Natural killer cell (primary cell): Measurements from ENCODE around the gene MYO16. TPM values are rescaled to one million over a fixed set of nuclear protein-coding genes. Genes with fewer than 3 reads are reported as not detected.

Experiments
- ATAC-seq, 3 donors: fragments of 150-1000 bp in 2 of 3; fragments of 200-7000 bp in 1 of 3; cut with Tn5 transposase; 1 replicate in 1 of 3; 2 replicates in 2 of 3; pipeline ENCODE4 v1.10.0; 2021; ENCODE audit warnings: mild to moderate bottlenecking in 2 of 3, moderate library complexity in 2 of 3
- DNase-seq, 2 donors: peaks; one replicate each; pipeline versions ENCODE4 v3.0.0 to v3.0.0-alpha.2; 2013 to 2021; ENCODE audit warnings: mixed read lengths in 1 of 2
- H3K27ac ChIP-seq: one replicate; pipeline ENCODE4 v1.5.1; 2013; ENCODE audit warnings: mild to moderate bottlenecking, low read length
- H3K27me3 ChIP-seq: one replicate; pipeline ENCODE4 v1.6.1; 2013; ENCODE audit warnings: low read length; ENCODE audit not compliant: control insufficient read depth, insufficient read depth
- H3K36me3 ChIP-seq: one replicate; pipeline ENCODE4 v1.6.1; 2013; ENCODE audit warnings: low read length; ENCODE audit not compliant: control insufficient read depth, insufficient read depth
- H3K4me1 ChIP-seq: one replicate; pipeline ENCODE4 v1.6.1; 2013; ENCODE audit warnings: low read length; ENCODE audit not compliant: control insufficient read depth, insufficient read depth
- H3K4me3 ChIP-seq: one replicate; pipeline ENCODE4 v1.5.1; 2013; ENCODE audit warnings: low read length
- H3K9me3 ChIP-seq: one replicate; pipeline ENCODE4 v1.6.1; 2013; ENCODE audit warnings: low read length; ENCODE audit not compliant: control insufficient read depth, insufficient read depth
- H3K27ac Mint-ChIP-seq, 2 donors: one replicate each; pipeline ENCODE4 v1.8.0; 2022; ENCODE audit warnings: mild to moderate bottlenecking in 2 of 2, mixed read lengths in 2 of 2, moderate library complexity in 1 of 2
- H3K27me3 Mint-ChIP-seq, 2 donors: one replicate each; pipeline ENCODE4 v1.8.0; 2022; ENCODE audit warnings: low read depth in 2 of 2, mixed read lengths in 2 of 2
- H3K36me3 Mint-ChIP-seq: one replicate; pipeline ENCODE4 v1.8.0; 2022; ENCODE audit warnings: mixed read lengths
- H3K4me1 Mint-ChIP-seq, 2 donors: one replicate each; pipeline ENCODE4 v1.8.0; 2022; ENCODE audit warnings: mixed read lengths in 2 of 2
- H3K4me3 Mint-ChIP-seq: one replicate; pipeline ENCODE4 v1.8.0; 2022; ENCODE audit warnings: mild to moderate bottlenecking, moderate library complexity, mixed read lengths
- H3K9me3 Mint-ChIP-seq, 2 donors: one replicate each; pipeline ENCODE4 v1.8.0; 2022; ENCODE audit warnings: mixed read lengths in 2 of 2
- CTCF ChIP-seq: fragments of 200-600 bp; IDR thresholded peaks from one replicate; pipeline ENCODE4 v1.8.0; 2022; ENCODE audit warnings: antibody characterized with exemption
- WGBS: methylation state at CpG from one replicate; pipeline ENCODE4 v1.1.7; 2013; ENCODE audit warnings: missing lambda C conversion rate; ENCODE audit not compliant: insufficient coverage; 5-methylcytosine and 5-hydroxymethylcytosine counted together
- intact Hi-C: fragments of 100-400 bp; cut with micrococcal nuclease; formaldehyde crosslinking; loops from one replicate; pipeline ENCODE4 v1.14.2; 2022
- total RNA-seq, 4 donors: library from RNA; stranded (reverse); fragments of 120-200 nt in 1 of 4; gene quantifications; one replicate each; pipeline versions ENCODE4 v1.2.3 to v1.2.4, GENCODE V29; 2013 to 2022

MYO16 gene
- total RNA-seq, 3 donors from 2014 or later (not counting 1 experiment from before 2014, with no cell fraction given), result 0.28 TPM; not detected in 2

DNA sequence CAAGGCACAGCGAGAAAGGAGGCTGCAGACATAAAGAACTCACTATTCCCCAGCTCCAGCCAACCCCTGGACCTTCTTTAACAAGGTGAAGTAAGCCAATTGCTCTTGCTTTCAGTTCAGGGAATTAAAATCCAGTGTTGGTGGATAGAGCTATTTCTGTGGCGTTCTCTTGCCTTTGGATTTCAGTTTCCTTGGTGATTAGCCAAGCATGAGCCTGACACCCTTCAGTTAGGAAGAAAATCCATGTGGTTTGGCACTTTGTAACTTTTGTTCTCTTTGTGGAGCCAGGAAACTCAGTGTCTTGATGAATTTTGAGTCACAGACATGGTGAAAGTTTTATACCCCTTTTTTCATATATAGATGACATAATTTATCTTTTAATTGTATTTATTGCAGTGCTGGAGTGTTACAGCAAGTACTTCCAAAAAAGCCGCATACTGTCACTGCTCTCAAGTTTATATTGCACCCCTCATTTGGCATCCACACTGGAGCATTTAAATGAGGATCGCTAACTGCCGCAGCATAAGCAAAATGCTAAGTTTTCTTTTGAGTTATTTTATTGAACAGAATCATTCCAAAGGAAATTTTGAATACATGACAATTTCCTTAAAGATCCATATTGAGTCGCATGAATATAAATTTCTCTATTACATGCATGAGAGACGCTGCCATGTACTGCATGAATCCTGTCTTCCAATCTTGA lies 406.8 kb downstream of the MYO16 start:
- Histone ChIP-seq H3K9me3 (no peaks in the 10 kb centered on the region), H3K27me3 (no peaks in the 10 kb centered on the region), H3K4me3 (no peak overlapping the region), H3K4me1 (no peaks in the 10 kb centered on the region), H3K27ac (no peak overlapping the region), H3K36me3 (no peaks in the 10 kb centered on the region)
- ATAC-seq (no peak), DNase-seq (no peak)
- no peak for TF ChIP-seq CTCF
- Mint-ChIP-seq H3K27ac (no peak overlapping the region), H3K9me3 (peaks cover 0 to 3% of the 10 kb centered on the region in 2 donors), H3K36me3 (no peaks in the 10 kb centered on the region), H3K4me1 (no peaks in the 10 kb centered on the region), H3K4me3 (no peak overlapping the region), H3K27me3 (peaks cover 0 to 7% of the 10 kb centered on the region in 2 donors)
- 96% methylated on average over 5 of the region's 7 CpGs for WGBS
- intact Hi-C loops, result no loop called here

GRCh38 chr13:109043636-109044035 lies 414.2 kb downstream of the MYO16 start:
- Mint-ChIP-seq H3K27ac (no peak overlapping the region), H3K4me3 (no peak overlapping the region), H3K4me1 (no peaks in the 10 kb centered on the region), H3K36me3 (no peaks in the 10 kb centered on the region), H3K27me3 (no peaks in the 10 kb centered on the region), H3K9me3 (no peaks in the 10 kb centered on the region)
- no peaks in the 10 kb centered on the region for H3K4me1 ChIP-seq
- TF ChIP-seq CTCF, result no peak
- intact Hi-C loops, result no loop called here
- ATAC-seq, result no peak
- H3K36me3 ChIP-seq, result no peaks in the 10 kb centered on the region
- H3K9me3 ChIP-seq, result no peaks in the 10 kb centered on the region
- H3K4me3 ChIP-seq, result no peak overlapping the region
- no peaks in the 10 kb centered on the region for H3K27me3 ChIP-seq
- H3K27ac ChIP-seq, result no peak overlapping the region
- 61% methylated on average over 3 of the region's 3 CpGs for WGBS
- no peak for DNase-seq

- Histone ChIP-seq H3K36me3 (no peaks in the 10 kb centered on the region), H3K27ac (no peak overlapping the region), H3K9me3 (no peaks in the 10 kb centered on the region), H3K27me3 (no peaks in the 10 kb centered on the region), H3K4me3 (no peak overlapping the region), H3K4me1 (no peaks in the 10 kb centered on the region)
- DNase-seq (no peak), ATAC-seq (no peak)
- peaks cover 0 to 2% of the 10 kb centered on the region in 2 donors for H3K27me3 Mint-ChIP-seq
- H3K4me3 Mint-ChIP-seq, result no peak overlapping the region
- intact Hi-C loops, result no loop called here
- no peak overlapping the region for H3K27ac Mint-ChIP-seq
- no peaks in the 10 kb centered on the region for H3K36me3 Mint-ChIP-seq
- H3K4me1 Mint-ChIP-seq, result no peaks in the 10 kb centered on the region
- no peak for TF ChIP-seq CTCF
- H3K9me3 Mint-ChIP-seq, result peaks cover 0 to 2% of the 10 kb centered on the region in 2 donors
Measured at GRCh38 chr13:109055850-109056249, 426.4 kb downstream of the MYO16 start.

DNA sequence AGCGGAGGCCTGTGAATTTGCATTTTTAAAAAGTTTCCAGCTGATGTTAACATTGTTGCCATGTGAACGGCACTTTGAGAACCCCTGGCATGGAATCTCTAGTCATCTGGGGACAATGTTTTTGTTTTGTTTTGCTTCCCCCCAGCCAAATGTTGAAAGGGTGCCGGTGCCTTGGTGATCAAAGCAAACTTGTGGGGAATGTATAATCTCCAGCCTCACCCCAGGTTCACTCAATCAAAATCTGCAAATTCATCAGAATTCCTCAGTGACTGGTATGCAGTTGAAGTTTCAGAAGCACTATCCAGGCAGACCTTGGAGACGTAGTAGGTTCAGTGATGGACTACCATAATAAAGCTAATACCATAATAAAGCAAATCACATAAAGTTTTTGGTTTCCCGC lies 428.7 kb downstream of the MYO16 start:
- Mint-ChIP-seq H3K4me3 (no peak overlapping the region), H3K27ac (no peak overlapping the region), H3K36me3 (no peaks in the 10 kb centered on the region), H3K4me1 (no peaks in the 10 kb centered on the region), H3K27me3 (peaks cover 0 to 2% of the 10 kb centered on the region in 2 donors), H3K9me3 (peaks cover 0 to 2% of the 10 kb centered on the region in 2 donors)
- 85% methylated on average over 4 of the region's 5 CpGs for WGBS
- intact Hi-C loops, result no loop called here
- Histone ChIP-seq H3K27me3 (no peaks in the 10 kb centered on the region), H3K27ac (no peak overlapping the region), H3K9me3 (no peaks in the 10 kb centered on the region), H3K4me3 (no peak overlapping the region), H3K4me1 (no peaks in the 10 kb centered on the region), H3K36me3 (no peaks in the 10 kb centered on the region)
- TF ChIP-seq CTCF, result no peak
- ATAC-seq, result no peak
- DNase-seq, result no peak
